ENCODE measurements around the gene AK2. TPM values are rescaled to one million over a fixed set of nuclear protein-coding genes. Genes with fewer than 3 reads are reported as not detected.

Gene AK2
- total RNA-seq, 3 donors from 2014 or later: 147 to 228 (median 186) TPM

- no peak for DNase-seq
Observed at GRCh38 chr1:32991819-32992488, 44.7 kb downstream of the AK2 start.

DNA sequence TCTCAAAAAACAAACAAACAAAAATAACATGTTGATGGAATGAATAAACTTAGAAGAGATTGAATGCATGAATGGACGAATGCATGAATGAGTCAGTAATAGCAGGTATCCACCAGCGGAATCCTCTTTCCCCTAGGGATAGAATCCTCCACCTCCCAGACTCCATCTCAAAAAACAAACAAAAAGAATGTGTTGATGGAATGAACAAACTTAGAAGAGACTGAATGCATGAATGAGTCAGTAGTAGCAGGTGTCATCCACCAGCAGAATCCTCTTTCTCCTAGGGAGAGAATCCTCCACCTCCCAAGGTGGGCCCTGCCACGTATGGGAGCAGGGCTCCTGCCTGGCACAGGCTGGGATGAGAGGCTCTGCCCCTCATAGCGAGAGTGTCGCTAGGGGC is 45.3 kb downstream of the AK2 start:
- Histone ChIP-seq H3K9me3 (no peaks in the 10 kb centered on the region), H3K4me1 (ENCODE audit: low read depth) (peaks cover 26% of the 10 kb centered on the region), H3K36me3 (ENCODE audit: low read depth) (no peaks in the 10 kb centered on the region), H3K4me3 (no peak overlapping the region)
- intact Hi-C loops (cut with DNase I, micrococcal nuclease): no loop called here
- ATAC-seq (no peak), DNase-seq (no peak)
- TF ChIP-seq, protein P1, sequence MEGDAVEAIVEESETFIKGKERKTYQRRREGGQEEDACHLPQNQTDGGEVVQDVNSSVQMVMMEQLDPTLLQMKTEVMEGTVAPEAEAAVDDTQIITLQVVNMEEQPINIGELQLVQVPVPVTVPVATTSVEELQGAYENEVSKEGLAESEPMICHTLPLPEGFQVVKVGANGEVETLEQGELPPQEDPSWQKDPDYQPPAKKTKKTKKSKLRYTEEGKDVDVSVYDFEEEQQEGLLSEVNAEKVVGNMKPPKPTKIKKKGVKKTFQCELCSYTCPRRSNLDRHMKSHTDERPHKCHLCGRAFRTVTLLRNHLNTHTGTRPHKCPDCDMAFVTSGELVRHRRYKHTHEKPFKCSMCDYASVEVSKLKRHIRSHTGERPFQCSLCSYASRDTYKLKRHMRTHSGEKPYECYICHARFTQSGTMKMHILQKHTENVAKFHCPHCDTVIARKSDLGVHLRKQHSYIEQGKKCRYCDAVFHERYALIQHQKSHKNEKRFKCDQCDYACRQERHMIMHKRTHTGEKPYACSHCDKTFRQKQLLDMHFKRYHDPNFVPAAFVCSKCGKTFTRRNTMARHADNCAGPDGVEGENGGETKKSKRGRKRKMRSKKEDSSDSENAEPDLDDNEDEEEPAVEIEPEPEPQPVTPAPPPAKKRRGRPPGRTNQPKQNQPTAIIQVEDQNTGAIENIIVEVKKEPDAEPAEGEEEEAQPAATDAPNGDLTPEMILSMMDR (IDR thresholded peaks at IDR 0.05): no peak

More at GRCh38 chr1:32991819-32992488, 44.7 kb downstream of the AK2 start:
- Histone ChIP-seq H3K36me3 (ENCODE audit: low read depth) (no peaks in the 10 kb centered on the region), H3K9me3 (no peaks in the 10 kb centered on the region), H3K4me1 (ENCODE audit: low read depth) (peaks cover 26% of the 10 kb centered on the region), H3K4me3 (no peak overlapping the region)
- no peak for ATAC-seq
- intact Hi-C loops (cut with DNase I, micrococcal nuclease): no loop called here
- TF ChIP-seq, protein P1 (IDR thresholded peaks at IDR 0.05): no peak

DNA sequence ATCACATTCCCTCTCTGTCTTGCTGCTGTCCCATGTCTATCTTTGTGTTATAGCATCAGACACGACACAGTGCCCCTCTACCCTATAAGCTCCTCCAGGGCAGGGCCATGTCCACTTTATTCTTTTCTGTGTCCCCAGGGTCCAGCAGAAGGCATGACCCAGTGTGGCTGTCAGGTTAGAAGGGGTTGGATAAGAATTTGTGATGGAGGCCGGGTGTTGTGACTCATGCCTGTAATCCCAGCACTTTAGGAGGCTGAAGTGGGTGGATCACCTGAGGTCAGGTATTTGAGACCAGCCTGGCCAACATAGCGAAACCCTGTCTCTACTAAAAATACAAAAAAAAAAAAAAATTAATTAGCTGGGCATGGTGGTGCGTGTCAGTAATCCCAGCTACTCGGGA is 45.8 kb downstream of the AK2 start:
- DNase-seq: no peak
- no peak for ATAC-seq
- peaks cover 26% of the 10 kb centered on the region for H3K4me1 ChIP-seq (ENCODE audit: low read depth)
- no peak overlapping the region for H3K4me3 ChIP-seq
- no peaks in the 10 kb centered on the region for H3K36me3 ChIP-seq (ENCODE audit: low read depth)
- TF ChIP-seq, protein P1 (IDR thresholded peaks at IDR 0.05): no peak
- intact Hi-C loops (cut with DNase I, micrococcal nuclease): no loop called here
- H3K9me3 ChIP-seq: no peaks in the 10 kb centered on the region

- TF ChIP-seq, protein P1 (IDR thresholded peaks at IDR 0.05): no peak
- Histone ChIP-seq H3K4me1 (ENCODE audit: low read depth) (peaks cover 26% of the 10 kb centered on the region), H3K36me3 (ENCODE audit: low read depth) (no peaks in the 10 kb centered on the region), H3K4me3 (no peak overlapping the region), H3K9me3 (no peaks in the 10 kb centered on the region)
- DNase-seq: peak in 2 of 3 donors; percentile 52 to 65
- ATAC-seq: peak; percentile 7
- intact Hi-C loops (cut with DNase I, micrococcal nuclease): no loop called here
Observed at GRCh38 chr1:32989160-32990050, 47.3 kb downstream of the AK2 start.

- peaks cover 26% of the 10 kb centered on the region for H3K4me1 ChIP-seq (ENCODE audit: low read depth)
- TF ChIP-seq, protein P1 (IDR thresholded peaks at IDR 0.05): no peak
- H3K9me3 ChIP-seq: no peaks in the 10 kb centered on the region
- intact Hi-C loops (cut with DNase I, micrococcal nuclease): no loop called here
- ATAC-seq (no peak), DNase-seq (no peak)
- H3K36me3 ChIP-seq (ENCODE audit: low read depth): no peaks in the 10 kb centered on the region
- H3K4me3 ChIP-seq: no peak overlapping the region
Observed at GRCh38 chr1:32988665-32989064, 48.0 kb downstream of the AK2 start.
